ENCODE data around the gene SACS.

Gene SACS

DNA sequence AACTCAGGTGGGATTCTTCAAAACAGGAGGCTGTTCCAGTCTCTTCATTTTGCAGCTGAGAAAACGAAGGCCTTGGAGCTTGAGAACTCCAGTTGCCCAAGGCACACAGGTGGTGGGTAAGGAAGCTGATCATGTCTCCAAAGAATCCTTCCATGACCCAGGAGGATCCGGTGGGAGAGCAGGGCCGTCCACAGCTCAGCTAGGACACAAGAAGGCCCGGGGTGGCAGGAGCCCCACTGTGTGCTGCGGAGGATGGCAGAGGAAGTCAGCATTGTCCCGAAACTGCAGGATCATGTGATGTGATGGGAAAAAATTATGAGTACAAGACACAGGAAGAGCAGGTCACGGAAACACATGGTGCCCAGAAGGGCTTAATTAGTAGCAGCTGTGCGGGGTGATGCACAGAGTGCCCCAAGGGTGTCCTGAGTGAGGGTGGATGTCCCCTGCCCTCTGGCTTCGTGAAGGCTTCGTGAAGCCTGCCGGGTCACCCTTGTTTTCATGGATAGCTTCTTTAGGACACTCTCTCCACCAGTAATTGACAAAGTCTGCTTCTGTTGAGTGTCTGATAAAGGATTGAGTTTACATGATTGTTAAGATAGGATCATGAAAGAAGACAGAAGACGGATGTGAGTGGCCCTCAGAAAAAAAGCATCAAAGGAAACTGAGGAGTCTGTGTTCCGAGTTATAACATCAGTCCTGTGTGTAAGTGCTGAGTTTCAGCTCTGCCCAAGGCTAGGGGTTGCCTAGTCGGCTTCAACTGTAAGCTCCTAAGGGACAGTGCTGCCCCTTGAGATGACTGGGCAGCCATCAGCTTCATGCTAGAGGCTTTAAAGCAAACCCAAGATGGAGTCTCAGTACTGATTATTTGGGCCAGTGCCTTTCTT lies 33.8 kb upstream of the SACS start:
- H3K27me3 ChIP-seq (ENCODE audit: control insufficient read depth, insufficient read depth, low read length), result peaks cover 12% of the 10 kb centered on the region
- H3K27ac ChIP-seq (ENCODE audit: low read depth, low read length), result no peak overlapping the region
- peaks cover 6% of the 10 kb centered on the region for H3K9me3 ChIP-seq (ENCODE audit: control insufficient read depth, insufficient read depth, low read depth, low read length)
- H3K36me3 ChIP-seq (ENCODE audit: control insufficient read depth, insufficient read depth, low read length), result no peaks in the 10 kb centered on the region
- no peak overlapping the region for H3K4me3 ChIP-seq (ENCODE audit: low read depth, low read length)
- H3K4me1 ChIP-seq (ENCODE audit: control insufficient read depth, insufficient read depth, low read length), result peaks cover 30% of the 10 kb centered on the region
- H3K9ac ChIP-seq (ENCODE audit: low read length), result peak overlapping the region; percentile 8

DNA sequence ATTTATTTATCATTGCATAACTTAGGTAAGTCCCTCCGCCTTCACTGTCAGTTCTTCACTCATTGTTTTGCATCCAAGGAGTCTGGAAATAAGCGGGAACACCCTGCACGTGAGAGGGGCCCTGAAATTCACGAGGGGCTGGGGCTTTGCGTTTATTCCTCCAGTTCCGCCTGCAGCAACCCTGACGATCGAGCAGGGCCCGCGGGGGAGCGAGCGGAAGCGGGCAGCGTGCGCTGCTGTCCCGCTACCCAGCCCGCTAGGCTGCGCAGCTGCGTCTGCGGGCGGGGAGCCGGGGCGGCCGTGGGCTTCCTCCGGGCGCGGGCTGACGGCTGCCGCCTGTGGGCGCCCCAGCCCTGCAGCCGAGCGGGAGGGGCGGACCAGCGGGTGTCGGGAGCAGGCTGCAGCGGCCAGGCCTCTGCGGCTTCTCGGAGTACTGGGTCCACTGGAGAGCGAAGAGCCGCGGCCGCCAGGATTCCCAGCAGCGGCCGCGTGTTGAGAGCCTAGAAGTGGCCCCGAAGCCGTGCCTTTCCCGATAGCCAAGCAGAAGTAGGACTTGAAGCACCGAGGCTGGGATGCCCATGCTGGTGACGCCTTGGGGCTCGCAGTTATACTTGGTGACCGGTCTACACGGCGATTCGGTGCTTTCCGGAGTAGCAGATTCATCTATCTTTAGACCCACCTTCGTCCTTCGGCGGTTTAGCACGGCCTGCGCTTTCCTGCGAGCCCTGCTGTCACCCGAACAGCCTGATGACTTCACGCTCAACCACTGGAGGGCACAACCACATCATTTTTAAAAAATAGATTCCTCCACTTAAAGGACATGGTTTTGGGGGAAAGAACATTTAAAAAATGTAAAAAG lies 32.9 kb upstream of the SACS start:
- H3K4me3 ChIP-seq (ENCODE audit: low read depth, low read length), result peak overlapping the region; percentile 52
- peaks cover 12% of the 10 kb centered on the region for H3K27me3 ChIP-seq (ENCODE audit: control insufficient read depth, insufficient read depth, low read length)
- peaks cover 29% of the 10 kb centered on the region for H3K4me1 ChIP-seq (ENCODE audit: control insufficient read depth, insufficient read depth, low read length)
- H3K9me3 ChIP-seq (ENCODE audit: control insufficient read depth, insufficient read depth, low read depth, low read length), result peaks cover 6% of the 10 kb centered on the region
- no peaks in the 10 kb centered on the region for H3K36me3 ChIP-seq (ENCODE audit: control insufficient read depth, insufficient read depth, low read length)
- no peak overlapping the region for H3K27ac ChIP-seq (ENCODE audit: low read depth, low read length)
- H3K9ac ChIP-seq (ENCODE audit: low read length), result peak overlapping the region; percentile 8

DNA sequence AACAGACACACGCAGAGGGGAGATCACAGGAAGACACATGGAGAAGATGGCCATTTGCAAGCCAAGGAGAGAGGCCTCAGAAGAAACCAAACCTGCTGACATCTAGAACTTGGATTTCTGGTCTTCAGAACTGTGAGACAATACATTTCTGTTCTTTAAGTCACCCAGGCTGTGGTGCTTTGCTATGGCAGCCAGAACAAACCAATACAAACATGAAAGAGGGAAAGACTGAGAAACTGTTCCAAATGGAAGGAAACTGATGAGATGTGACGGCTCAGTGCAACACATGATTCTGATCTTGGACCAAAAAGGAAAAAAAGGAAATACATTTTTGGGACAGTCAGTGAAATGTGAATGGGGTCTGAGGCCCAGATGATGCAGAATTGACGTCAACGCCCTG lies 30.2 kb upstream of the SACS start:
- no peak overlapping the region for H3K27ac ChIP-seq (ENCODE audit: low read depth, low read length)
- H3K9me3 ChIP-seq (ENCODE audit: control insufficient read depth, insufficient read depth, low read depth, low read length), result peaks cover 6% of the 10 kb centered on the region
- H3K4me1 ChIP-seq (ENCODE audit: control insufficient read depth, insufficient read depth, low read length), result peaks cover 13% of the 10 kb centered on the region
- no peak overlapping the region for H3K9ac ChIP-seq (ENCODE audit: low read length)
- no peak overlapping the region for H3K4me3 ChIP-seq (ENCODE audit: low read depth, low read length)
- H3K36me3 ChIP-seq (ENCODE audit: control insufficient read depth, insufficient read depth, low read length), result no peaks in the 10 kb centered on the region
- H3K27me3 ChIP-seq (ENCODE audit: control insufficient read depth, insufficient read depth, low read length), result peaks cover 12% of the 10 kb centered on the region

DNA sequence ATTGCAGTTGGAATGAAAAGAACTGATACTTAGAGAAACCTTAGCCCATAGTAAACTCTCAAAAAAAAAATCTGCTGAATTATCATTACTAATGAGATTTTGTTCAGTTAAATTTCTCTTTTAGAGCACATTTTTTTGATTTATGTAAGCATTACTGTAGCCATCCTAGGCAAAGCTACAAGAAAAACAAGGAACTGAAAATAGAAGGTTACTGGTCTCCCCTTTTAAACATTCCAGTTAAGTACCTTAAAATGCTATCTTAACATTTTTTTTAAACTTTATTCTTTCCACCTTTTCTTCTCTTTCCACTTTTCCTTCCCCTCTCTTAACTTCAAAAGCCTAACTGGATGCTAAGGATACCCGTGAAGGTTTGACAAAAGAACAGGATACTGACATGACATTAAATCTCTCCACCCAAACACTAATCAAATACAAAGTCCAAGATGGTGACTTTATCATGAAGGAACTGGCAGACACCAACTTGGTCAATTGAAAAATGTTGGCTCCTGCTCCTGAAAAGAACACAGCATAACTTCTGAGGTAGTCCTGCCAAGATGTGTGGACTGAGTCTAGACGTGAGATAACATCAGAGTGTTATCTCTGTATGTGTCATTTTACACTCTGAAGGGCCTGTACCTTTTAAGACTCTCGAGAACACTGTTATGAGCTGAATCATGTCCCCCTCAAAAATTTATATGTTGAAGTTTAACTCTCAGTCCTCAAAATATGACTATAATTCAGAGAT lies 29.5 kb upstream of the SACS start:
- Histone ChIP-seq H3K4me1 (ENCODE audit: control insufficient read depth, insufficient read depth, low read length) (peaks cover 13% of the 10 kb centered on the region), H3K27ac (ENCODE audit: low read depth, low read length) (no peak overlapping the region), H3K27me3 (ENCODE audit: control insufficient read depth, insufficient read depth, low read length) (peaks cover 12% of the 10 kb centered on the region), H3K36me3 (ENCODE audit: control insufficient read depth, insufficient read depth, low read length) (no peaks in the 10 kb centered on the region), H3K9ac (ENCODE audit: low read length) (no peak overlapping the region), H3K4me3 (ENCODE audit: low read depth, low read length) (no peak overlapping the region), H3K9me3 (ENCODE audit: control insufficient read depth, insufficient read depth, low read depth, low read length) (peaks cover 6% of the 10 kb centered on the region)

DNA sequence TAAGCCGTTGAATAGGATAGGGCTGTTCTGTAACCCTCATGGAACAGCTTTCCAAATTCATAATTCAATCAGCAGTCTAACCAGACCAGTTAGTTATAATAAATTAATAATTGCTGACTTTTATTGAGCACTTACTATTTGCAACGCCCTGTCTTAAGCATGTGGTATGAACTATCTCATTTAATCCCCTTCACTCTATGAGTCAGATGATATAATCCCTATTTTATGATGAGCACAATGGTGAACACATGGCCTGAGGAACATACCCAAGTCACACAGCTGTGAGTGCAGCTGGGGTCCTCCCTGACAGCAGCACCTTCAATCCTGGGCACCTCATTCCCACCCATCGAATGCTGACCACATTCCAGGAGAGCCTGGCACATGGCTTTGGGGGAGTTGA lies 28.0 kb upstream of the SACS start:
- Histone ChIP-seq H3K36me3 (ENCODE audit: control insufficient read depth, insufficient read depth, low read length) (no peaks in the 10 kb centered on the region), H3K9me3 (ENCODE audit: control insufficient read depth, insufficient read depth, low read depth, low read length) (peaks cover 6% of the 10 kb centered on the region), H3K9ac (ENCODE audit: low read length) (no peak overlapping the region), H3K27ac (ENCODE audit: low read depth, low read length) (no peak overlapping the region), H3K4me3 (ENCODE audit: low read depth, low read length) (no peak overlapping the region), H3K4me1 (ENCODE audit: control insufficient read depth, insufficient read depth, low read length) (peaks cover 9% of the 10 kb centered on the region; the same call in 1 of the 2 replicates), H3K27me3 (ENCODE audit: control insufficient read depth, insufficient read depth, low read length) (peaks cover 12% of the 10 kb centered on the region)

DNA sequence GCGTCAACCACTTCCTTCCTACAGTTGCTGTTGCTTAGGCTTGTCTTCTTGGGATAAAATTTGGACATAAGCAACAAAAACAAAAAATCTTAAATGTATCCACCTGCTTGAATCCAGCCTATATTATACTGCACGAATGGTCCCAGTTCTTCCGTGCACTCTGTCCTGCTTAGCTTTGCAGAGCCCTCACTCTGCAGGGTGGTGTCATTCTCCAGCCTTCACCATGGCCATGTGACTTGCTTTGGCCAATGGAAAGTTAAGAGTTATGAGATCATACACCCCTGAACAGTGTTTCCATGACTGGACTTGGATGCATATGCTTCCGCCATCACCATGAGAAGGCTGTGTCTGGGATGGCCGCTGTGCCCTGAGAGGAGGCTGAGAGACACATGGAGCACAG lies 27.4 kb upstream of the SACS start:
- no peak overlapping the region for H3K4me3 ChIP-seq (ENCODE audit: low read depth, low read length)
- no peak overlapping the region for H3K9ac ChIP-seq (ENCODE audit: low read length)
- H3K27ac ChIP-seq (ENCODE audit: low read depth, low read length), result no peak overlapping the region
- H3K9me3 ChIP-seq (ENCODE audit: control insufficient read depth, insufficient read depth, low read depth, low read length), result peaks cover 6% of the 10 kb centered on the region
- peaks cover 7% of the 10 kb centered on the region; the same call in 1 of the 2 replicates for H3K4me1 ChIP-seq (ENCODE audit: control insufficient read depth, insufficient read depth, low read length)
- H3K36me3 ChIP-seq (ENCODE audit: control insufficient read depth, insufficient read depth, low read length), result no peaks in the 10 kb centered on the region
- H3K27me3 ChIP-seq (ENCODE audit: control insufficient read depth, insufficient read depth, low read length), result peaks cover 9% of the 10 kb centered on the region

DNA sequence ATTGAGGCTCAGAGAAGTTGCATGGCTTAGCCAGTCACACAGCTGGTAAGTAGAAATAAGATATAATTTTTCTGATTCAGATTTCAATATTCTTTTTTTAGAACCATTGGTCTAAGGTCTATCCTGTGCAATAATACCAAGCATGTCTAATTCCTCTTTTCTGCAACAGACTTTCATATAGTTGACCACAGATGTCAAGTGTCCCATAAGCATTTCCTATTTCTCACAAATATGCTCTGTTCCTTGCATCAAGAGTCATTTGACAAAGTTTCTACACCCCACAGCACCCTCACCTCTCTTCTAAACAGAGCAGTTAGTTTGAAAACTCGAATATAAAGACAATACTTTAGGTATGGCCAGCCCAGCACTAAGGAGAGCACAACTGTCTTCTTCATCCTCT lies 26.8 kb upstream of the SACS start:
- Histone ChIP-seq H3K27me3 (ENCODE audit: control insufficient read depth, insufficient read depth, low read length) (peaks cover 3% of the 10 kb centered on the region), H3K27ac (ENCODE audit: low read depth, low read length) (no peak overlapping the region), H3K9ac (ENCODE audit: low read length) (no peak overlapping the region), H3K4me3 (ENCODE audit: low read depth, low read length) (no peak overlapping the region), H3K4me1 (ENCODE audit: control insufficient read depth, insufficient read depth, low read length) (peaks cover 5% of the 10 kb centered on the region; the same call in 1 of the 2 replicates), H3K9me3 (ENCODE audit: control insufficient read depth, insufficient read depth, low read depth, low read length) (peaks cover 6% of the 10 kb centered on the region), H3K36me3 (ENCODE audit: control insufficient read depth, insufficient read depth, low read length) (no peaks in the 10 kb centered on the region)

DNA sequence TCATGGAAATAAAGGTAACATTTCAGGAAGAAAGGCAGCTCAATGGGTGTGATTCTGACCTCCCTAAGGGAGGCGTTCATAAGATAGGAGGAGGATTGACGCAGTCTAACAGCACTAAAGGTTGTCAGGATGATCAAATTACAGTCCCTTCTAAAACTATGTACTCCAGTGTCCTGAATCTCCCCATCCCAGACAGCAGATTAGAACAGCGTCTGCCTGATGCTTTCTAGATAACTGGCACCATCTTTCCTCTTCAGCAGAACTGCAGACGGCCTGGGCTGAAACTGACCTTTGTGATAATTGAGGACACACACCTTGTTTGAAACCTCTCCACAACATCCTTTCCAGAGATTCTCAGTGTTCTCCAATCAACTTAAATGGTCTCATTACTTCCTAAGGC lies 25.5 kb upstream of the SACS start:
- no peaks in the 10 kb centered on the region for H3K27me3 ChIP-seq (ENCODE audit: control insufficient read depth, insufficient read depth, low read length)
- peaks cover 5% of the 10 kb centered on the region; the same call in 1 of the 2 replicates for H3K4me1 ChIP-seq (ENCODE audit: control insufficient read depth, insufficient read depth, low read length)
- no peak overlapping the region for H3K27ac ChIP-seq (ENCODE audit: low read depth, low read length)
- no peak overlapping the region for H3K4me3 ChIP-seq (ENCODE audit: low read depth, low read length)
- H3K9ac ChIP-seq (ENCODE audit: low read length), result no peak overlapping the region
- H3K9me3 ChIP-seq (ENCODE audit: control insufficient read depth, insufficient read depth, low read depth, low read length), result no peaks in the 10 kb centered on the region
- no peaks in the 10 kb centered on the region for H3K36me3 ChIP-seq (ENCODE audit: control insufficient read depth, insufficient read depth, low read length)

DNA sequence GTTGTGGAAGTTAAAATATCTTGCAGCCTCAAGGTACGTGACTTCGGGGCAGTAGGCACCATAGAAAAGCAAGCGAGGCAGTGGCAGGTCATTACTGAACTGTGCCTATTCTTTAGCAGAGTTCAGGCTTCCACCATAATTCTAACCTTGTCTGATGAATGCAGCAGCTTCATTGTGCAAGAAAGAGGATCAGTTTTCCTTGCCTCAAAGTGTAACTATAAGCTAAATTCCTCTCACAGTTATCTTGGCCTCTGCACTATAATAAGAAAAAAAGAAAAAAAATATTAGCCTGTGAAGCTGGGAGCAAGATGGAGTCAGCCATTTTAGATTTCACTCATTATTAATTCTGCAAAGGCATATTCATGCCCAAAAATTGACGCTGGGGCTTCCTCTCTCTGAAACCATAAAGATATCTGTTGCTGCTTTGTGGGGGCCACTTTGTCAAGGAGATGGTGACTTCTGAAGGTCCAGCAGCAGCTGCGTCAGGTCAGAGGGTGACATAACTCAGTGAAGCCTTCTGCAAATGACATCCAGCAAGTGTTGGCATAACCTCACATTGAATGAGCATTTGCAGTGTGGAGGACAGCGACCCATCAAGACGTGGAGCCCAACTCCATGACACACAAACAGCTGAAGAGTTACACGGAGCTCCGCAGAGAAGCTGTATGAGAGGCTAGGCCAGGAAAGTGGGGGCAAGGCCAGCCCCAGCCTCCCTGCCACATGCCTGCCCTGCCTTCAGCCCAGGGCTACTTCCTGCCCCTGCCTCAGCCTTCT lies 23.1 kb upstream of the SACS start:
- Histone ChIP-seq H3K36me3 (ENCODE audit: control insufficient read depth, insufficient read depth, low read length) (no peaks in the 10 kb centered on the region), H3K4me1 (ENCODE audit: control insufficient read depth, insufficient read depth, low read length) (peaks cover 5% of the 10 kb centered on the region; the same call in 1 of the 2 replicates), H3K27me3 (ENCODE audit: control insufficient read depth, insufficient read depth, low read length) (no peaks in the 10 kb centered on the region), H3K9ac (ENCODE audit: low read length) (no peak overlapping the region), H3K27ac (ENCODE audit: low read depth, low read length) (no peak overlapping the region), H3K9me3 (ENCODE audit: control insufficient read depth, insufficient read depth, low read depth, low read length) (no peaks in the 10 kb centered on the region), H3K4me3 (ENCODE audit: low read depth, low read length) (no peak overlapping the region)

Data from HUES6 (cell line).